Thyroid gland (tissue), 4 donors: ENCODE data around the gene DPP10. TPM values are rescaled to one million over a fixed set of nuclear protein-coding genes. Genes with fewer than 3 reads are reported as not detected.

Source experiments
- DNase-seq, 2 donors: peaks; one replicate each; pipeline ENCODE4 v3.0.0-alpha.2; 2019
- H3K27ac ChIP-seq, 3 donors: fragments of 200-600 bp; sonication (generic); 1 replicate in 2 of 3; 2 replicates in 1 of 3; pipeline ENCODE4 v1.5.1; 2016 to 2019; ENCODE audit warnings: mild to moderate bottlenecking in 1 of 3, moderate library complexity in 1 of 3
- H3K27me3 ChIP-seq: fragments of 200-600 bp; sonication (generic); one replicate; pipeline ENCODE4 v1.5.1; 2019
- H3K36me3 ChIP-seq, 2 donors: fragments of 200-600 bp; sonication (generic); one replicate each; pipeline ENCODE4 v1.5.1; 2016 to 2019
- H3K4me1 ChIP-seq, 2 donors: fragments of 200-600 bp; sonication (generic); one replicate each; pipeline ENCODE4 v1.5.1; 2017 to 2019
- H3K4me3 ChIP-seq, 3 donors: fragments of 200-600 bp; sonication (generic); replicated peaks in 1 of 3; 1 replicate in 2 of 3; 2 replicates in 1 of 3; pipeline ENCODE4 v1.5.1; 2016; ENCODE audit warnings: mild to moderate bottlenecking in 1 of 3
- H3K9me3 ChIP-seq: fragments of 200-600 bp; sonication (generic); one replicate; pipeline ENCODE4 v1.5.1; 2017
- POLR2A ChIP-seq, 2 donors: fragments of 450-650 bp; IDR thresholded peaks; one replicate each; pipeline ENCODE4 v1.6.1; 2017; ENCODE audit warnings: antibody characterized with exemption in 2 of 2, mild to moderate bottlenecking in 2 of 2, moderate library complexity in 1 of 2
- WGBS, 2 donors: methylation state at CpG; one replicate each; pipeline ENCODE4 v1.1.5; 2017; 5-methylcytosine and 5-hydroxymethylcytosine counted together
- intact Hi-C: fragments of 100-400 bp; cut with DNase I; formaldehyde crosslinking; loops from one replicate; pipeline ENCODE4 v1.15.1; 2023
- total RNA-seq, 4 donors: library from RNA; depleted of rRNA; stranded (reverse); fragments of >200 nt; gene quantifications; one replicate each; pipeline ENCODE4 v1.2.3, GENCODE V29; 2016
- TF ChIP-seq, protein P1 (sequence below), 6 experiments: fragments of 200-600 bp in 3 of 6; fragments of 450-650 bp in 3 of 6; sonication (generic) in 3 of 6; IDR thresholded peaks; one replicate each; pipeline ENCODE4 v1.5.1; 2016 to 2019; ENCODE audit warnings: antibody characterized with exemption in 6 of 6, mild to moderate bottlenecking in 2 of 6, inconsistent platforms in 1 of 6, moderate library complexity in 1 of 6

DPP10 gene
- total RNA-seq, 4 donors from 2014 or later, result 0.63 to 1.3 TPM; not detected in 2

DNA sequence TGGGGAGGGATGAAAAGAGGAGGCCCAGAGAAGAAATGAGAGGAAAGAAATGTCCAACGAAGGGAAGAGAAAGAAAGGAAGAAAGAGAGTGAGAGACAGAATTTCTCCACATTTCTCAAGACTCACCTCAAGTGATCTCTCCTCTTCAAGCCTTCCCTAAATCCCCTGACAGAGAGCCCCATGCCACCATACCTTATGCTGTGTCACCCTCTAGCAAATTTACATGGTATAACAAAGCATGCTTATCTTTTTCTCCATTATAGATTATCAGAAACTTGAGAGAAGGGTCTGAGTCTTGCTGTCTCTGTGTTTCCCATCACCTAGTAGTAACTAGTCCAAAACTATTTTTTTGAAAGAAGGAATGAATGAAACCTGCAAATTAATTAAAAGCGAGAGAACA, 1208.4 kb downstream of the DPP10 start:
- Histone ChIP-seq H3K4me3 (no peak overlapping the region), H3K9me3 (no peaks in the 10 kb centered on the region), H3K36me3 (no peaks in the 10 kb centered on the region), H3K4me1 (no peaks in the 10 kb centered on the region), H3K27ac (no peak overlapping the region), H3K27me3 (no peaks in the 10 kb centered on the region)
- no peak for DNase-seq
- WGBS, 2 donors, result 69 to 73% methylated on average over 2 of the region's 2 CpGs
- TF ChIP-seq, protein P1, sequence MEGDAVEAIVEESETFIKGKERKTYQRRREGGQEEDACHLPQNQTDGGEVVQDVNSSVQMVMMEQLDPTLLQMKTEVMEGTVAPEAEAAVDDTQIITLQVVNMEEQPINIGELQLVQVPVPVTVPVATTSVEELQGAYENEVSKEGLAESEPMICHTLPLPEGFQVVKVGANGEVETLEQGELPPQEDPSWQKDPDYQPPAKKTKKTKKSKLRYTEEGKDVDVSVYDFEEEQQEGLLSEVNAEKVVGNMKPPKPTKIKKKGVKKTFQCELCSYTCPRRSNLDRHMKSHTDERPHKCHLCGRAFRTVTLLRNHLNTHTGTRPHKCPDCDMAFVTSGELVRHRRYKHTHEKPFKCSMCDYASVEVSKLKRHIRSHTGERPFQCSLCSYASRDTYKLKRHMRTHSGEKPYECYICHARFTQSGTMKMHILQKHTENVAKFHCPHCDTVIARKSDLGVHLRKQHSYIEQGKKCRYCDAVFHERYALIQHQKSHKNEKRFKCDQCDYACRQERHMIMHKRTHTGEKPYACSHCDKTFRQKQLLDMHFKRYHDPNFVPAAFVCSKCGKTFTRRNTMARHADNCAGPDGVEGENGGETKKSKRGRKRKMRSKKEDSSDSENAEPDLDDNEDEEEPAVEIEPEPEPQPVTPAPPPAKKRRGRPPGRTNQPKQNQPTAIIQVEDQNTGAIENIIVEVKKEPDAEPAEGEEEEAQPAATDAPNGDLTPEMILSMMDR (IDR thresholded peaks at IDR 0.05), result no peak
- TF ChIP-seq POLR2A (IDR thresholded peaks at IDR 0.05), result no peak
- intact Hi-C loops, result no loop called here

DNA sequence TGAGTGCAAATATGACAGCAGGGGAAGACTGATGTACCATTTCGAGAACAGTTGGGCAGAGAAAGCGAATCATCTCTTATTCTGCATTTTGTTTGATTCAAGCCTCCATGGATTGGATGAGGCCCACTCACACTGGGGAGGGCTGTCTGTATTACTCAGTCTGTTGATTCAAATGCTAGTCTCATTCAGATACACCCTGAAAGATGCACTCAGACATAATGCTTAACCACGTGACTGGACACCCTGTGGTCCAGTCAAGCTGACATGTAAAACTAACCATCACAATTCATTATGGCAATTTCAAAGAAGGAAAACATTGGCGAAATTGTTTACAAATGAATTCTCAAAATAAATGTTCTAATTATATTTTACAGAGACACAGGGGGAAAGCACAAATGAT, 1210.2 kb downstream of the DPP10 start:
- WGBS, 2 donors, result 80 to 86% methylated on average over 4 of the region's 4 CpGs
- H3K4me1 ChIP-seq, result no peaks in the 10 kb centered on the region

DNA sequence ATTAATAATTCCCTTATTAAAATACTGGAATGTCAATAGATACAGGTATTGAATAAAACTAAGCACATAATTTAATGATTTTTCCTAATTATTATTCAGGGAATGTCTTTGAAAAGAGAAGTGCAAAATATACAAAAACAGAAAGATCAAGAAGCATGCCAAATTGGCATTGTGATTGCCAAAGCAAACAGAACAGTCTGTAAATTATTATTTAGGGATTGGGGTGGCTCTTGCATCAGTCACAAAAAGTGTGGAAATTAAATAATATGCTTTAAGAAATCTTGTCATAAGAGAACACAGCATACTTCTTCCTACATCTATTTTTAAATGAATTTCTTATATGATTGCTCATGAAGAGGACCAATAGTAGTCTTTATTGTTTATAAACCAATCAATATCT, 1211.9 kb downstream of the DPP10 start:
- H3K36me3 ChIP-seq, result no peaks in the 10 kb centered on the region
- no peaks in the 10 kb centered on the region for H3K27me3 ChIP-seq
- H3K9me3 ChIP-seq, result no peaks in the 10 kb centered on the region
- H3K4me1 ChIP-seq, result no peaks in the 10 kb centered on the region
- TF ChIP-seq, protein P1 (IDR thresholded peaks at IDR 0.05), result no peak
- no peak for TF ChIP-seq POLR2A (IDR thresholded peaks at IDR 0.05)
- H3K4me3 ChIP-seq, result no peak overlapping the region
- intact Hi-C loops, result no loop called here
- H3K27ac ChIP-seq, result no peak overlapping the region
- no peak for DNase-seq

More for the DNA sequence above, 1210.2 kb downstream of the DPP10 start:
- intact Hi-C loops, result no loop called here
- Histone ChIP-seq H3K4me3 (no peak overlapping the region), H3K36me3 (no peaks in the 10 kb centered on the region), H3K27me3 (no peaks in the 10 kb centered on the region), H3K9me3 (no peaks in the 10 kb centered on the region), H3K27ac (no peak overlapping the region)
- TF ChIP-seq, protein P1 (IDR thresholded peaks at IDR 0.05), result no peak
- no peak for TF ChIP-seq POLR2A (IDR thresholded peaks at IDR 0.05)
- DNase-seq, result no peak

DNA sequence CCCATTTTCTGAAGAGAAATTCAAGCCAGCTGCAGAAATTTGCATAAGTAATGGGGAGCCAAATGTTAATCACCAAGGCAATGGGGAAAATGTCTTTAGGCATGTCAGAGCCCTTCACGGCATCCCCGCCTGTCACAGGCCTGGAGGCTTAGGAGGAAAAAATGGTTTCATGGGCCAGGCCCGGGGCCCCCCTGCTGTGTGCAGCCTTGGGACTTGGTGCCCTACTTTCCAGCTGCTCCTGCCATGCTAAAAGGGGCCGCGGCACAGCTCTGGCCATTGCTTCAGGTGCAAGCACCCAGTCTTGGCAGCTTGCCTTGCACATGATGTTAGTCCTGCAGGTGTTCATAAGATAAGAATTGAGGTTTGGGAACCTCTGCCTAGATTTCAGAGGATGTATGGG, 1235.7 kb downstream of the DPP10 start:
- WGBS, 2 donors, result 90 to 95% methylated on average over 3 to 5 of the region's 5 CpGs
- Histone ChIP-seq H3K4me1 (no peaks in the 10 kb centered on the region), H3K36me3 (no peaks in the 10 kb centered on the region), H3K9me3 (no peaks in the 10 kb centered on the region), H3K27me3 (no peaks in the 10 kb centered on the region), H3K4me3 (no peak overlapping the region), H3K27ac (no peak overlapping the region)
- intact Hi-C loops, result no loop called here
- DNase-seq, result no peak
- TF ChIP-seq POLR2A (IDR thresholded peaks at IDR 0.05), result no peak
- TF ChIP-seq, protein P1 (IDR thresholded peaks at IDR 0.05), result no peak

DNA sequence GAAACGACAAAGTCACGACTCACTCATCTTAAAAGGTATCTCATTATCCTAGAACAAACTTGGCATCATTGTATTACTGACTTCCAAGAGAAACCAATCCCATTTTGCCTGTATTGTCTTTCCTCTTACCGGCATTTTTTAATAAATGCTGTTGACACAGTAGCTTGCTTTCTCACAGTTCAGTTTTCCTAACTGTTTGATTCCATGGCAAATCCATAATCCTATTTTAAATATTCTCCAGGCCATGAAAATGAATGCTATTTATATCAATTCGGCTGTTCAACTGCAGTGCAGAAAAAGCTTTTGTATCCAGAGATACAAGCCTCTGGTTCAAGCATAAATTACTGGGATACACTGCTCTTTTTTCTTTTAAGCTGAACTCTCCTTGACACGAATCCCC, 1241.9 kb downstream of the DPP10 start:
- Histone ChIP-seq H3K27me3 (no peaks in the 10 kb centered on the region), H3K27ac (no peak overlapping the region), H3K4me1 (no peaks in the 10 kb centered on the region), H3K36me3 (no peaks in the 10 kb centered on the region), H3K4me3 (no peak overlapping the region), H3K9me3 (no peaks in the 10 kb centered on the region)
- intact Hi-C loops, result no loop called here
- TF ChIP-seq POLR2A (IDR thresholded peaks at IDR 0.05), result no peak
- TF ChIP-seq, protein P1 (IDR thresholded peaks at IDR 0.05), result no peak
- 59 to 61% methylated on average over 5 of the region's 5 CpGs for WGBS, 2 donors
- no peak for DNase-seq
